ENCODE measurements around the gene AK3.

The AK3 gene

GRCh38 chr9:4666042-4666699, 74.8 kb downstream of the AK3 start, which contains the start of gene SPATA6L:
TSS of gene SPATA6L (minus strand) at chr9:4666480. CDS start at chr9:4666250, 230 bp downstream.
- peak; percentile 49 for DNase-seq (ENCODE audit: low read depth in 1 of 2, low spot score in 1 of 2)
- Histone ChIP-seq H3K27ac (replicated peaks) (no peak within 1 kb of the TSS), H3K4me3 (replicated peaks; ENCODE audit: insufficient read depth, low read length) (peak within 1 kb of the TSS; percentile 42), H3K27me3 (ENCODE audit: insufficient read depth, poor library complexity, severe bottlenecking) (no peaks in the 10 kb centered on the region)
- TF ChIP-seq SPI1 (IDR thresholded peaks at IDR 0.05; ENCODE audit: borderline replicate concordance, low read depth): no peak
- TF ChIP-seq GABPA (IDR thresholded peaks at IDR 0.05; ENCODE audit: low read depth): no peak
- TF ChIP-seq CTCF (IDR thresholded peaks at IDR 0.05; ENCODE audit: insufficient read depth, low read length): no peak
- no peak for TF ChIP-seq REST (IDR thresholded peaks at IDR 0.05; ENCODE audit: insufficient replicate concordance, low read depth)
- no peak; the same call in 1 of the 2 replicates for TF ChIP-seq POLR2AphosphoS5 (IDR thresholded peaks at IDR 0.05; ENCODE audit: low read depth)

GRCh38 chr9:4665357-4665756, 75.6 kb downstream of the AK3 start:
- TF ChIP-seq REST (IDR thresholded peaks at IDR 0.05; ENCODE audit: insufficient replicate concordance, low read depth): no peak
- no peak for TF ChIP-seq SPI1 (IDR thresholded peaks at IDR 0.05; ENCODE audit: borderline replicate concordance, low read depth)
- TF ChIP-seq CTCF (IDR thresholded peaks at IDR 0.05; ENCODE audit: insufficient read depth, low read length): no peak
- no peak for TF ChIP-seq GABPA (IDR thresholded peaks at IDR 0.05; ENCODE audit: low read depth)
- no peak for DNase-seq (ENCODE audit: low read depth in 1 of 2, low spot score in 1 of 2)
- no peak overlapping the region for H3K27ac ChIP-seq (replicated peaks)
- H3K4me3 ChIP-seq (replicated peaks; ENCODE audit: insufficient read depth, low read length): no peak overlapping the region
- no peaks in the 10 kb centered on the region for H3K27me3 ChIP-seq (ENCODE audit: insufficient read depth, poor library complexity, severe bottlenecking)

- Histone ChIP-seq H3K27ac (replicated peaks) (no peak overlapping the region), H3K4me3 (replicated peaks; ENCODE audit: insufficient read depth, low read length) (no peak overlapping the region), H3K27me3 (ENCODE audit: insufficient read depth, poor library complexity, severe bottlenecking) (no peaks in the 10 kb centered on the region)
- DNase-seq (ENCODE audit: low read depth in 1 of 2, low spot score in 1 of 2): no peak
- TF ChIP-seq GABPA (IDR thresholded peaks at IDR 0.05; ENCODE audit: low read depth) (no peak), POLR2AphosphoS5 (IDR thresholded peaks at IDR 0.05; ENCODE audit: low read depth) (no peak), CTCF (IDR thresholded peaks at IDR 0.05; ENCODE audit: insufficient read depth, low read length) (no peak), REST (IDR thresholded peaks at IDR 0.05; ENCODE audit: insufficient replicate concordance, low read depth) (no peak), SPI1 (IDR thresholded peaks at IDR 0.05; ENCODE audit: borderline replicate concordance, low read depth) (no peak)
These were observed 77.0 kb downstream of the AK3 start for GRCh38 chr9:4663956-4664355.
